Stimulated activated CD4-positive, alpha-beta T cell treated with anti-CD3 and anti-CD28 coated beads, Interleukin-1b, Interleukin-23, amount 100 ng/mL, for 48 hours (primary cell): ENCODE measurements around the gene DAGLB.
"Not testable (repeated sequence)": the region's sequence is repeated elsewhere in the genome, so short reads cannot be mapped to it uniquely, and the experiment has no call there.

Experiments
- DNase-seq: peaks from one replicate; pipeline ENCODE4 v3.0.0-alpha.2; 2020

The DAGLB gene

GRCh38 chr7:6395898-6396595, 51.7 kb downstream of the DAGLB start:
- DNase-seq: no peak

DNA sequence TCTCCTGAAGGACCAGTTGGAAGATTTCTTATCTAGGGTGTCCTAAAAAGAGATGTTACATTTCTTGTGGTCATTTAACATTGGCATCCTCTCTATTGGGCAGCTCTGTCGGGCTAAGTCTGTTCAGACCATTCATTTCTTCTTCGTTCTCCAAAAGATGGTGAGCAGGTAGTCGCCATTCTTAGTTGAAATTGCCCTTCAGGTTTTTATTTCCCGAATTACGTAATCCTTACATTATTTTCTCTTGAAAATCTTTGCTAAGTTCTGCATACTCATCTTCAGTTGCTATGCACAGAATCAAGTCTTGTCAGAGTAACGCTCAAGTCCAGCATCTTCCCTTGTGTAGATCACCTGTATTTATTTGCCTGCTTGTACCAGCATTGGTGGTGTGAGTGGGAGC, 53.6 kb downstream of the DAGLB start:
- no peak for DNase-seq

DNA sequence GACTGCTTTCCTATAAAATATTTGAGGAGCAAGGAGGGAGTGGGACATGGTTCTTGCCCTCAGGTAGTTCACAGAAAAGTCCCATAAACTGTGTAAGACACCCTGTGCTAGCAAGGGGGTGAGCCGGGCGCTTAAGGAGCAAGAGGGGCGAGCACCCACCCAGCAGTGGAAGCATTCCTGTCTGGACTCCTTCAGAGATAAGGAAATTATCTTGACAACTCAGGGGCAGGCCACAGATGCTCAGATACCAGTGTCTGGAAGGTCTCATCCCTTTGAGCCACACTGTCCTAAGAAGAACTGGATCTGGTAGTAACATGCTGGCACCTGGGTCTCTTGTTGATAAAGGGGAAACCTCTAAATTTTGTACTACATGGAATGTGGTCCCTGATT, 54.1 kb downstream of the DAGLB start:
- no peak for DNase-seq

DNA sequence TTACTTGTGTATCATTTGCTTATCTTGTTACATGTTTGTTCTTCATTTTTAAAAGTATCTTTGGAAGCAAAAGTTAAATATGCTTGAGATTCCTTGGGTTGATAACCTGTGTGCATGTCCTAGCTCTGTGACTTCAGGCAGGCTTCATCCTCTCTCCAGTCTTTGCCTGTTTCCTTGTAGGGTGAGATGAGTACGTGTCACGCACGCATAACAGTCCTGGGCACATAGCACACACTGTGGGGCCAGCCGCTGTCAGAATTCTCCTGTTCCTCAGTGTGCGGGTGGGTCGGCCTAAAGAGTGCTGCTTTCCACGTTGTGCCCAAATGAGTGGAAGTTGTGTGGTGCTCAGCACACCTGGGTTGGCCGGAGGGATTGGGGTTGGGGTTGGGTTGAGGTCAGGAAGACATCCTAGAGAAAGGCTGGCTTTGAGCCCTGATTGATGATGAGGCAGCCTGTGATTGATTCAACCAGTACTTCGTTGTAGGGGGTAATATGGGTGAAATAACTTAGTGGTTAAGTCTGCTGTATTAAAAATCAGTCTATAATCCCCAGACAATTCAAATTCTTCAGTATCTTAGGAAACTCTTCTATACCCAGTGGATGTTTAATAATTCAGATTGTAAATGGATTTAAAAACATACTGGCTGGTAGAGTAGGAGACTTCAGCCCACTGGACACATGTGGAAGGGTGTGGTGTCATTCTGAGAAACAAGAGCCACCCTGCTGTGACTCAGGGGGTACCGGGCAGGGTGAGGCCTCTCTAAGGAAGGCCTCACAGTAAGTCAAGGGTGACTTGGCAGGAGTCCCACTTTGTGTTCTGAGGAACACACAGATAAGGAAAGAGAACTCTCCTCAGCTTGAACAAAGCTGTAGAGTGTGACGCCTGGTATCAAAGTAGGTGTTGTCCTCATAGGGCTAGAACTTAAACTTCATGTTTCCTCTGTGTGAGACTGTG, 54.8 kb downstream of the DAGLB start:
- peak; percentile 75 for DNase-seq

- no peak for DNase-seq
These were observed 58.0 kb downstream of the DAGLB start for GRCh38 chr7:6389728-6390127.

- DNase-seq: no peak
These were observed 59.9 kb downstream of the DAGLB start for GRCh38 chr7:6387734-6388294.

- DNase-seq: no peak
These were observed 61.0 kb downstream of the DAGLB start for GRCh38 chr7:6386779-6387178.

GRCh38 chr7:6385909-6386560, 61.7 kb downstream of the DAGLB start:
- DNase-seq: no peak

- DNase-seq: no peak
These were observed 62.5 kb downstream of the DAGLB start for GRCh38 chr7:6385110-6385781.

DNA sequence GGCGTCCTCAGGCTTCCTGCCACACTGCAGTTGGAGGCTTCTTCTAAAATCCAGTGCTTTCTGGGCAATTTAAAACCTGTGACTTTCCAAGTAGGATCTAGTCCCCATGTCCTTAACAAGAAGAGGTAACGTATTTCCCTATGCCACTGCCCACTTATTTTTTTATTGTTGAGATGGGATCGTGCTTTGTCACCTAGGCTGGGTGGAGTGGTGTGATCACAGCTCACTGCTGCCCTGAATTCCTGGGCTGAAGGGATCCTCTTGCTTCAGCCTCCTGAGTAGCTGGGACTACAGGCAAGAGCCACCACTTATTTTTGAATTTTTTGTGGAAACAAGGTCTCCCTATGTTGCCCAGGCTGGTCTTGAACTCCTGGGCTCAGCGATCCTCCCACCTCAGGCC, 63.4 kb downstream of the DAGLB start:
- DNase-seq: no peak

- no peak for DNase-seq
These were observed 64.9 kb downstream of the DAGLB start for GRCh38 chr7:6382817-6383216.

- DNase-seq: not testable (repeated sequence)
These were observed 65.9 kb downstream of the DAGLB start for GRCh38 chr7:6381846-6382245.

DNA sequence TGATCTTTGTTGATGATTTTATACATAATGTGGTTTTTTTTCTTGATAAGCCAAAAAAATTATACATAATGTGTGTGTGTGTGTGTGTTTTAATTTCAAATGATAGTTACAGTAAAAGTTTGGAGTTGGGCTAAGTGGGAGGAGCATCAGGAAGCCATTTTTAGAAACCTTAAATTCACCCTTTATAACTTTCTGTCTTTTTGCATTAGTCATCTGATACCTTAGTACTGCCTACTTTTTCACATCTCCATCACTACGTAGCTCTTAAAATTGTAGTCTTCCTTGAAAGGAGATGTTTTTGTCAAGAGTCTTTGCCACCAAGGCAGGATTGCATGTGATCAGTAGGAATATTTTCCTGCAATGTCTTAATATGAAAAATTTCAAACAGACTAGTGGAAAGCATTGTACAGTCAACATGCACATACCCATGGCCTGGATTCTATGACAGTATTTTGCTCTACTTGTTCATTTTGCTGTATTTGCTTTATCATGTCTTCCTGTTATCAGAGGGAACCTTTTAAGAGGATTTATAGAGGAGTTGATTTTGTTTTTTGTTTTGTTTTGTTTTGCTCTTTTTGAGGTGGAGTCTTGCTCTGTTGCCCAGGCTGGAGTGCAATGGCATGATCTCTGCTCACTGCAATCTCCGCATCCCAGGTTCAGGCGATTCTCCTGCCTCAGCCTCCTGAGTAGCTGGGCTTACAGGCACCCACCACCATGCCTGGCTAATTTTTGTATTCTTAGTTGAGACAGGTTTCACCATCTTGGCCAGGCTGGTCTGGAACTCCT, 67.3 kb downstream of the DAGLB start:
- DNase-seq: no peak

DNA sequence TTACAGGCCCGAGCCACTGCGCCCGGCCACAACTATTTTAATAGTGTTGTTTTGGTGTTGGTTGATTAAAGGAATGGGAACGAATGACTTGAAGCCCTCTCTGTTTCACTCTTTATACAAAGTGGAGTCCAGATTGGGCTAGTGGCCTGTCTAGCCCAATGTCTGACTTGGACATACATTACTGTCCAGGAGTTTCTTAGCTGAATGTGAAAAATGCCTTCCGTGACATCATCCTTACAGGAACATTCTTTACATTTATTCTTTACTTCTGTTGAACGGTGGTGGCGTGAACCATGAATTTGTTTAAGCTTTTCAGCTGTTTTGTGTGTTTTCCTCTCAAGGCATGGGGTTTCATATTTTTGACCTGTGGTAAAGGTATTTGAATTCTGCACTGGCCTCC, 67.9 kb downstream of the DAGLB start:
- DNase-seq: no peak

GRCh38 chr7:6378556-6378955, 69.2 kb downstream of the DAGLB start:
- not testable (repeated sequence) for DNase-seq

DNA sequence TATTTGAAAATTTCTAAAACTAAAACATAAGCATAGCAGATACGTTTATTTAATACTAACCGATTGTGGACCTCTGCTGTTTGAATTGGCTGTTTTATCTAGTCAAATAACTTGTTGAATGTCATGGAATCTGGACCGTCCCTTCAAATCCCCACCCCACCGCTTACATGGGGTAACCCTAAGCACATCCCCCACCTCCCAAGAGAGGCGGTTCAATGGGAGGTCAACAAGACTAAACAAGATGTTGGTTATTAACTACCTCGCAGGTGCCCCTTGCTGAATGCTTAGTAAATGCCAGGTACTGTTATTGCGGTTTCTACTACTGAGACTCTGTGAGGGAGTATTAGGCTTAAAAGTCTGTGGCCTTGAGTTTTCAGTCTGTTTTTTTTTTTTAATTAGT, 70.9 kb downstream of the DAGLB start:
- DNase-seq: no peak

DNA sequence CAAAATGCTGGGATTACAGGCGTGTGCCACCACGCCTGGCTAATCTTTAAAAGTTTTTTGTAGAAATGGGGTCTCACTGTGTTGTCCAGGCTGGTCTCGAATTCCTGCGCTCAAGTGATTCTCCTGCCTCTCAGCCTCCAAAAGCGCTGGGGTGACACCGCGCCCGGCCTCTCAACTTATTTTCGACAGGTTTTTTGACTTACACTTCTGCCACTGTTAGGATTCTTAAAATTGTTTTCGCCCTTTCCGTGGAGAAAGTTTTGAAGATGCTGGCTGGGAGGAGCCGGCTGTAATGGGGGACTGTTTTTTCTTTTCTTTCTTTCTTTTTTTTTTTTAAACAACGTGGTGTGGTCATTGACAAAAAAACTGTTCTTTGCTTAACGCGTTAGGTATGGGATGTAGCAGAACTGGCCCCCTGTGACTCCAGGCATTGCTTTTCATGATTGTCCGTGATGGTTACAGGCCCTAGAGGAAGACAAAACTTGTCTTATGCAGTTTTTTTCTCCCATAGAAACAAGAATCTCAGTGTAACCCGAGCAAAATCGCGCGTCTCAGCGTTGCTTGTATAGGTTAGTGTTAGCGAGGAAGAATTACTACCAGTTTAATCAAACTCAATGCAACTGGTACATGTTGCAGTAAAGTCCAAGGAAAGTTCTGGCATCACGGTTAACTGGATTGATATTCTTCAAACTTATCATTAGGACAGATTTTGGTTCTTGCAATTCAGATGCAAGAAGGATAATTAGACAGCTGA, 72.2 kb downstream of the DAGLB start:
- DNase-seq: no peak

DNA sequence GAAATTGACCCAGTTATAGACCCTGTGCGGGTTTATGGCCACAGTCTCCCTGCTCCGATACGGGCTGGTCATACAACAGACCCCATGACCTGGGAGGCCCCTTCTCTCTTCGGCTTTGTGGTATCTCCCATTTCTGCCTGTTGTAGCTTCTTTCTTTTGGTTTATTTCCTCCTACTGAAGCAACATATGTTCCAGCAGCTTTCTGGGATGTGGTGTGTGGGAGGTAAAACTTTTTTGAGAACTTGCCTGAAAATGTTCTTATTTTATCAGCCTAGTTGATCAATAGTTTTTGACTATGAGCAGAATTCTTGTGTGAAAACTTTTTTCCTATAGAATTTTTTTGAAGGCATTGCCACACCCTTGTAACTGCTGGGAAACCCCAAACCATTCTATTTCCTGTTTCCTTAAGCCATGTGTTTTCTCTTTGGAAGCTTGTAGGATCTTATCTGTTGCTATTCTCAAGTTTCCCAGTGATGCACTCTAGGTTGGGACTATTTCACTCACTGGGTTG, 80.0 kb downstream of the DAGLB start:
- no peak for DNase-seq

DNA sequence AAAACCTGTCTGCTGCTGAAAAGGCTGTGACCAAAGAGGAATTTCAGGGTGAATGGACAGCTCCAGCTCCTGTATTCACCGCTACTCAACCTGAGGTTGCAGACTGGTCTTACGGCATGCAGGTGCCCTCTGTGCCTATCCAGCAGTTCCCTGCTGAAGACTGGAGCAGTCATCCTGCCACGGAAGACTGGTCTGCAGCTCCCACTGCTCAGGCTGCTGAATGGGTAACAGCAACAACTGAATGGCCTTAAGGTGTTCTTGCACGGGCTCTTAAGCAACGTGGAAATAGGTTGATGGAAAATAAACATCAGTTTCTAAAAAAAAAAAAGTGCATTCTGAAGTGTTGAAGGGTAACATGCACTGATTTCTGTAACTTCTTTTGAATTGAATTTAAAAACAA, 82.3 kb downstream of the DAGLB start:
- DNase-seq: no peak

DNA sequence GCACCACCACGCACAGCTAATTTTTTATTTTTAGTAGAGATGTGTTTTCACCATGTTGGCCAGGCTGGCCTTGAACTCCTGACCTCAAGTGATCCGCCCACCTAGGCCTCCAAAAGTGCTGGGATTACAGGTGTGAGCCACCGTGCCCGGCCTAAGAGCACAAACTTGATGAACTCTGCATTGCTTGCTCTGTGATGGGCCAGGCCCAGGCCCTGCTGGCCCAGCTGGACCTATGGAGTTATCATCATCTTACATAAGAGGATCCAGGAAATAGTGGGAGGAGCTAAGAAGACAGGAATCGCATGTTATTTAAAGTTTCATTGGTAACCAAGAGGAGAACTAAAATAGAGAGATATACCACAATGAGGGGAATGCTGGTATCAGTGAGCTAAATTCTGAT, 86.9 kb downstream of the DAGLB start:
- DNase-seq: no peak

GRCh38 chr7:6359734-6360133, 88.0 kb downstream of the DAGLB start:
- DNase-seq: no peak
